Measurements from ENCODE around the gene BAIAP2. TPM values are rescaled to one million over a fixed set of nuclear protein-coding genes. Genes with fewer than 3 reads are reported as not detected.

Gene BAIAP2
- total RNA-seq, 1 donor from 2014 or later = 101 TPM

- DNase-seq (ENCODE audit: low spot score) = peak; percentile 80
These were observed 2.3 kb downstream of the BAIAP2 start for GRCh38 chr17:81037026-81037797.

- no peak for DNase-seq (ENCODE audit: low spot score)
These were observed 3.1 kb downstream of the BAIAP2 start for GRCh38 chr17:81037798-81038733.

GRCh38 chr17:81039096-81039495 is 4.1 kb downstream of the BAIAP2 start:
- no peak for DNase-seq (ENCODE audit: low spot score)

- DNase-seq (ENCODE audit: low spot score) = no peak
These were observed 5.2 kb downstream of the BAIAP2 start for GRCh38 chr17:81039854-81040758.

- no peak for DNase-seq (ENCODE audit: low spot score)
These were observed 5.9 kb downstream of the BAIAP2 start for GRCh38 chr17:81040791-81041337.

GRCh38 chr17:81042606-81043005 is 7.7 kb downstream of the BAIAP2 start:
- DNase-seq (ENCODE audit: low spot score) = no peak

- DNase-seq (ENCODE audit: low spot score) = no peak
These were observed 8.4 kb downstream of the BAIAP2 start for GRCh38 chr17:81043319-81043724.

GRCh38 chr17:81043725-81044427 is 8.9 kb downstream of the BAIAP2 start:
- no peak for DNase-seq (ENCODE audit: low spot score)

GRCh38 chr17:81044428-81044763 is 9.4 kb downstream of the BAIAP2 start:
- DNase-seq (ENCODE audit: low spot score) = no peak

GRCh38 chr17:81044764-81045589 is 10.0 kb downstream of the BAIAP2 start:
- peak; percentile 83 for DNase-seq (ENCODE audit: low spot score)

- no peak for DNase-seq (ENCODE audit: low spot score)
These were observed 10.7 kb downstream of the BAIAP2 start for GRCh38 chr17:81045590-81046095.

GRCh38 chr17:81046132-81046769 is 11.3 kb downstream of the BAIAP2 start:
- no peak for DNase-seq (ENCODE audit: low spot score)

GRCh38 chr17:81046770-81047359 is 11.9 kb downstream of the BAIAP2 start:
- DNase-seq (ENCODE audit: low spot score) = no peak

GRCh38 chr17:81048827-81049371 is 13.9 kb downstream of the BAIAP2 start:
- DNase-seq (ENCODE audit: low spot score) = no peak

GRCh38 chr17:81049372-81049911 is 14.5 kb downstream of the BAIAP2 start:
- DNase-seq (ENCODE audit: low spot score) = no peak

- peak; percentile 85 for DNase-seq (ENCODE audit: low spot score)
These were observed 15.1 kb downstream of the BAIAP2 start for GRCh38 chr17:81049973-81050551.

GRCh38 chr17:81050645-81051625 is 16.0 kb downstream of the BAIAP2 start:
- no peak for DNase-seq (ENCODE audit: low spot score)
